UCSD-AML1 (cell line): Measurements from ENCODE around the gene NCBP2.
A peak's percentile ranks its signal among the peaks of the same experiment; 100 is the strongest.

Source experiments
- DNase-seq: peaks from one replicate; lab custom pipeline; 2025; ENCODE audit not compliant: unreplicated experiment; lab: John Stamatoyannopoulos, UW

Gene NCBP2

GRCh38 chr3:196942226-196942914 lies at the start of gene NCBP2:
Gene NCBP2, minus strand, starts transcription at chr3:196942528. Its CDS starts 25 bp downstream, at chr3:196942503.
- DNase-seq, result peak; percentile 99

DNA sequence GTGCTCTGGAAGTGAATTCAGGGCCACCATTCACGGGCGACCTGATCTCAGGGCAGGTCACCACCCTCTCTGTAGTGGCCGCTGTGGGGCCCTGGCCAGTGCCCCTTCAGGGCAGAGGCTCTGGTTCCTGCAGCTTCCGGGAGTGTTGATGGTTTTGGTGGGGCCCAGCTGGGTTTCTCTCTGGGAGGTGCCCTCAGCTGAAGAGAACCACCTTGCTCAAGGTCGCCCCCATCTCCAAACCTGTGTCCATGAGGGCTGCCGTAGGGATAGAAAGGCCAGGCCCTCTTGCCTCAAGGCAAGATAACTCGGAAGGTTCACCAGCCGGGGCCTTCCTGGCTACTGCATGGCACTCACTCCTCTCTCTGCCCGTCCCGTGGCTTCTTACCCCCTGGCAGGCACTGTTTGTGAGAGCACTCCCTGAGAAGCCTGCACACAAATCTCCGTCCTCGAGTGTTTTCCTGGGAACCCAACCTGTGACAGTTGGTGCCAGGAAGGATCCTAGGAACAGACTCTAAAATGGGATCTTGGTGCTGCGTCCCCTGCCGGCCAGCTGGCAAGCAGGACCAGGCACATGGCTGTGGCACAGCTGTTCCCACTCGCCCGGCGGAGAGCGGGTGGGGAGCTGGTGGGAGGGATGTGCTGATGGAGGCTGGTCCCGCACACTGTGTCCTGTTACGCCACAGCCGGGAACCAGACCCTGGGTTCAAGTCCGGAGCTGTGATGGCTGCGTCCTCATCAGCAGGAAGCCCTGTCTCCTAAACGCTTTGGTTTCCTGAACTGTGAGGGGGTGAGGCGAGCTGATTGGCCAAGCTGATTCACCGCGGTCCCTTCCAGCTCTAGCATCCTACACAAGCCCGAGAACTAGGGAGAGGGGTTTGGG lies 49.5 kb upstream of the NCBP2 start:
- no peak for DNase-seq

DNA sequence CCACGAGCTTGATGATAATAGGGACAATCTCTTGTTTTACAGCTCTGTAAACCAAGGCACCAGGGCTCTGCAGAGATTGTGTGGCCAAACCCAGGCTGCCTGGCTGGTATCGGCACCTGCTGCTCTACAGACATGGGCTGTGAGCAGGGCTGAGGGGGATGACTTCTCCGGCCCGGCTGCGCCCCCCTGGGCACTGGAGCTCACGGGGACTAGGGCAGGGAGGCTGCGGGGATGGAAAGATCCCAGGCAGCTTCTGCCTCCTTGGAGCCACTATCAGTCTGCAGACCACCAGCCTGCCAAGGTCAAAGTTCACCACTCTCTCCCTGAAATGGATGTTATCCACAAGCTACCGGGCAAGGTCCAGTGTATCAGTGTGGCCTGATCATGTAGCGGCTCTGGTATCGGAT lies 48.3 kb upstream of the NCBP2 start:
- DNase-seq, result no peak

DNA sequence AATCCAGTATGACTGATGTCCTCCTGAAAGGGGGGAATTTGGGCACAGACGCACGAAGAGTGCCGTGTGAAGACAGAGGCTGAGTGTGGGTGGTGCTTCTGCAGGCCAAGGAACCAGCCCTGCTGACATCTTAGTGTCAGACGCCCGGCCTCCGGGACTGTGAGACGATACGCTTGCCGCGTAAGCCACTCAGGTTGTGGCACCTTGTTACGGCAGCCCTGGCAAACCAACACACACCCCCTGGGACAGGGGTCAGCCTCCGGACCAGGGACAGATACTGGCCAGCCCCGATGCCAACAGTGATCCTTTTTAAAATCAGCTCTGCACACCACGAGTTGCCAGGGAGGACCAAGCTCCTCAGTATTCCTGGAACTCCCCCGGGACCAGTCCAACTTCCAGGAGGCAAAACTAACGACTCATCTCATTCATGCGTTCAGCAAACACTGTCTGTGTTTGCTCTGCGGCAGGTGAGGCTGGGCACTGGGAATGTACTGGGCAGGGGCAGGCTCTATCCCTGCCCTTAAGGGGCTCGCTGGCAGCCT lies 47.5 kb upstream of the NCBP2 start:
- no peak for DNase-seq

- no peak for DNase-seq
These were observed 46.1 kb upstream of the NCBP2 start for GRCh38 chr3:196988241-196989029.

DNA sequence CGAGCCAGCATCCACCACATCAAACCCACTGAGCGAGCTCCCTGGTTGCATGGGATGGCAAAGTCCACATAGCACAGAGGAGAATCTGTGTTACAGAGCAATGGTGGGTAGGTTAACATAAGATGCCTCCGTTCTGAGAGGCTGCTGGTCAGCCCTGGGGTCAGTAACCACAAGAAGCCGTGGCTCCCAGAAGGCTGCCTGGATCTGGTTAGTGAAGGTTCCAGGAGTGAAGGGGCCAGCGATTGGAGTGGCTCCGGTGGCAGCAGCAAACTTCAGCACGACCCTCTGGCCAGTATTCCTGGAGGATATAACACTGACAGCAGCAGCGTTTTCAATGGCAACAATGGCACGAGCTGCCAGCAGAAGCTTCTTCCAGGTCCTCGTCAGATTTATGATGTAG lies 44.7 kb upstream of the NCBP2 start:
- DNase-seq, result no peak

- DNase-seq, result no peak
These were observed 43.9 kb upstream of the NCBP2 start for GRCh38 chr3:196985954-196986885.

DNA sequence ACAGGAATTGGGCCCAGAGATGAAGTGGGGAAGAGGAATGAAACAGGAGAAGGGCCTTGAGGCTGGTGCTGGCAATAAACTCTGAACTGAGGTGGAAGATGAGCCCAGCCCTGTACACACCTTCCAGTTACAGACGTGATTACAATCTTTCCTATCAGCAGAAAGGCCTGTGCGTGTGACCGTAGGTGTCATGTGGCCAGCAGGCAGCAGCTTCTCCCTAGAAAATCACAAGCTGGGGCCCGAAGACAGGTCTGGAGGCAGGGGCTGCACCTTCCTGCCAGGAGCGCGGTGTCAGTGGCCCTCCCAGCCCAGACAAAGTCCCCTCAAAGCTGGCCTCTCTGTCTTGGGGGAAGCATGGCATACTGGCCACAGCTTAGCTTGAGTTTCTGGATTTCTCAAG lies 43.0 kb upstream of the NCBP2 start:
- no peak for DNase-seq

GRCh38 chr3:196983186-196983585 lies 40.9 kb upstream of the NCBP2 start:
- DNase-seq, result no peak

GRCh38 chr3:196981657-196982056 lies 39.3 kb upstream of the NCBP2 start:
- DNase-seq, result no peak

DNA sequence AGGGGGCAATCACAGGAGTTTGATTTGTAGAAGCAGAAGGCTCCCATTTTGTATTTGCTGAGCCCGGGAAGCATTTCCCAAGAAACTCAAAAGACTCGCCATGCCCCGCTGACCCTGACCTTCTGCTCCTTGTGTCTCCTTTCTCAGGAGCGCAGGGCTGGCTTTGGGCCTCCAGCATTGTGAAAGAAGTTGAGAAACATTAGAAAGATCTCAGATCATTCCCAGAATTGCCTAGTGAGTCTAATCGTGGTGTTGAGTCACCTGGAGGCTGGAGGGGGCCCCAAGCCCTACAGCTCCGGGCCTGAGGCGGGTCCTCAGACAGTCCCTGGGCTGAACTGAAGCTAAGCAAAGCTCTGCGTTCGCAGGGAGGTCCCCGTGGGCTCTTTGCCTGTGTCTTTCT lies 37.2 kb upstream of the NCBP2 start:
- DNase-seq, result no peak

GRCh38 chr3:196976941-196977340 lies 34.6 kb upstream of the NCBP2 start:
- DNase-seq, result peak; percentile 25

GRCh38 chr3:196975349-196975748 lies 33.0 kb upstream of the NCBP2 start:
- DNase-seq, result no peak

DNA sequence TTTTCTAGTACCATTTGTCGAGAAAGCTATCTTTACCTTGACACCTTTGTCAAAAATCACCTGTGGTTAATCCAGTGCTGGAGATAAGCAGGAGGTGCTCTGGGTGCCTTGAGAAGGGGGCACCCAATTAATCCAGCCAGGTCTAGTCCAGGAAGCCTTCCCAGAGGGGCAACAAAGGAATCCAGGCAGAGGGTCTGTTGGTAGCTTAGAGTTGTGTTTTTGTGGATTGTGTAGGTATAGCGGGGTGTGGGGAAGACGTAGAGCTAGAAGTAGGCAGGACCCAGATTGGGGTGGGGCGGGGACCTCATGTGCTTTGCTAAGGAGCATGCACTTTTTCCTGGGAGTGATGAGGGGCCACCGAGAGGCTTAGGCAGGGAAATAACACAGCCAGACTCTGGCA lies 32.3 kb upstream of the NCBP2 start:
- no peak for DNase-seq

GRCh38 chr3:196971094-196971698 lies 28.9 kb upstream of the NCBP2 start:
- no peak for DNase-seq

DNA sequence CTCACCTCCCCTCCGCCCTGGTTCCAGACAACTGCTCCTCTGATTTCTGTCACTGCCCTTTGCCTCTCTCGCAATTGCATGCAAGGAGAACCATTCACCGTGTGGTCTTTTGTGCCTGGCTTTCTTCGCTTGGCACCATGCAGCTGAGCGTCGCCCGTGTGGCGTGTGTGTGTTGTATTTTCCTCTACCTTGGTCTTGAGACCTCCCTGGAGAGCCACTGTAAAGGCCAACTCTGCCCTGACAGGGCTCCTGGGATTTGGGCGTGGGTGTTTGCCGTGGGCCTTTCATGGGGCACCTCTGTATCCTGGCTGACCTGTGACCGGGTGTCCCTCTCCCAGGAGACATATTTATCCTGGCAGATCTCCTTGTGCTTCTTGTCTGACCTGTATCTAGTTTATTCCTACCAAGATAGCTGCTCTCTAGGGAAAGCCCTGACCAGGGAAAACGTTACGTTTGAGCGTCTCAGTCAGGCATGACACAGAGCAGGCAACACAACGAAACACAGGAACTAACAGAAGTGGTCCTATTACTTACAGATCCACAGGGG lies 28.3 kb upstream of the NCBP2 start:
- no peak for DNase-seq

- DNase-seq, result peak; percentile 76
These were observed 27.6 kb upstream of the NCBP2 start for GRCh38 chr3:196969660-196970546.

- DNase-seq, result peak; percentile 53
These were observed 26.9 kb upstream of the NCBP2 start for GRCh38 chr3:196969134-196969659.
